A673 (cell line): ENCODE results near the gene ITGA6. TPM values are rescaled to one million over a fixed set of nuclear protein-coding genes. Genes with fewer than 3 reads are reported as not detected.

Source experiments
- BruUV-seq: library from RNA; stranded (reverse); fragments of 400-500 nt; replicated peaks from 2 replicates; lab custom pipeline; 2021; lab: Mats Ljungman, UMichigan
- CTCF ChIA-PET: fragments of 300-600 bp; sonication (Branson Sonifier 250); formaldehyde crosslinking; loops from one replicate; lab custom pipeline; 2022; ENCODE audit warnings: antibody characterized with exemption; lab: Charles Lee
- POLR2A ChIA-PET: fragments of 300-600 bp; sonication (Branson Sonifier 250); formaldehyde crosslinking; loops from one replicate; lab custom pipeline; 2022; ENCODE audit warnings: antibody characterized with exemption; ENCODE audit not compliant: low non-redundant PET; lab: Charles Lee
- DNase-seq: peaks from one replicate; pipeline ENCODE4 v3.0.0-alpha.2; 2015; ENCODE audit warnings: low spot score
- H3K27ac ChIP-seq: fragments of 200-600 bp; sonication (generic); 2 replicates; pipeline ENCODE4 v1.5.1; 2016; ENCODE audit warnings: mixed run types, low read depth, mild to moderate bottlenecking, mixed read lengths, antibody characterized with exemption, low read length; ENCODE audit not compliant: poor library complexity, severe bottlenecking
- H3K27me3 ChIP-seq: fragments of 200-600 bp; sonication (generic); replicated peaks from 2 replicates; pipeline ENCODE4 v1.6.1; 2017; ENCODE audit warnings: mixed run types, low read depth, mild to moderate bottlenecking, mixed read lengths, antibody characterized with exemption, low read length; ENCODE audit not compliant: insufficient read depth, poor library complexity
- H3K36me3 ChIP-seq: fragments of 200-600 bp; sonication (generic); 2 replicates; pipeline ENCODE4 v1.6.1; 2016; ENCODE audit warnings: mixed run types, mild to moderate bottlenecking, mixed read lengths, antibody characterized with exemption, low read length; ENCODE audit not compliant: insufficient read depth, poor library complexity, severe bottlenecking
- H3K4me1 ChIP-seq: fragments of 200-600 bp; sonication (generic); 2 replicates; pipeline ENCODE4 v1.6.1; 2017; ENCODE audit warnings: mixed run types, mild to moderate bottlenecking, mixed read lengths, antibody characterized with exemption, low read length; ENCODE audit not compliant: insufficient read depth, poor library complexity, severe bottlenecking
- H3K4me3 ChIP-seq: fragments of 200-600 bp; sonication (generic); 2 replicates; pipeline ENCODE4 v1.5.1; 2016; ENCODE audit warnings: low read depth, mixed run types, mild to moderate bottlenecking, mixed read lengths, low read length; ENCODE audit not compliant: poor library complexity, severe bottlenecking
- H3K9me3 ChIP-seq: fragments of 200-600 bp; sonication (generic); 2 replicates; pipeline ENCODE4 v1.6.1; 2016; ENCODE audit warnings: mixed run types, low read depth, mild to moderate bottlenecking, mixed read lengths, antibody characterized with exemption, low read length; ENCODE audit not compliant: poor library complexity, severe bottlenecking
- EZH2 ChIP-seq: fragments of 200-600 bp; sonication (generic); IDR thresholded peaks from 2 replicates; pipeline ENCODE4 v1.6.1; 2017; ENCODE audit warnings: borderline replicate concordance, low read depth, mild to moderate bottlenecking, mixed read lengths, antibody characterized with exemption, low read length; ENCODE audit not compliant: poor library complexity, severe bottlenecking
- intact Hi-C: fragments of 100-400 bp; cut with micrococcal nuclease; formaldehyde crosslinking; loops from one replicate; pipeline ENCODE4 v1.10.0; 2022; ENCODE audit not compliant: unreplicated experiment
- total RNA-seq: library from RNA; stranded (reverse); gene quantifications from 2 replicates; pipeline ENCODE4 v1.2.3, GENCODE V29; 2021
- TF ChIP-seq, protein P1 (sequence below): fragments of 300-800, 200-600 bp; sonication (generic); conservative IDR thresholded peaks from 2 replicates; pipeline ENCODE4 v1.5.1; 2017; ENCODE audit warnings: low read depth, mild to moderate bottlenecking, antibody characterized with exemption, low read length, moderate library complexity, mixed read lengths

ITGA6 gene
- total RNA-seq, 1 experiment from 2014 or later = 7.7 TPM

DNA sequence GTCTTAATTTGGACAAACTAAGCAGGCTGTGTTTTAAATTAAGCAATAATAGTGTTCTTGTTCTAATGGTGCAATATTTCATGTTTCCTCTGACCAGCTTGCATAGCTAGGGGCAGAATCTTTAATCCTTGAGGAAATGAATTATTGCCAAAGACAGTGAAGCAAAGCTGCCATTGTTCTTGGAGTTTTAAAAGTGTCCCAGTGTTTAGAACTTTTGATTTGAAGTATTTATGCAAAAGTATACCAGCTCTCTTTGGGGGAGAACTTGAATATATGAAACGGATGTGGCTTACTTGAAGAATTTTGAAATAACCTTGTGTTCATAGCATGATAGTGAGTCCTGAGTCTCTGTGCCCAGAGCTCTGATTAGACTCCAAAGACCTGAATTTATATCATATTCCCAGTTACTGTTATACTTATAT is 33.4 kb downstream of the ITGA6 start:
- no TSS peak for BruUV-seq
- Histone ChIP-seq H3K27ac (no peak overlapping the region), H3K4me1 (peaks cover 19% of the 10 kb centered on the region), H3K36me3 (no peaks in the 10 kb centered on the region), H3K4me3 (no peak overlapping the region), H3K27me3 (no peaks in the 10 kb centered on the region), H3K9me3 (no peaks in the 10 kb centered on the region)
- CTCF ChIA-PET = interaction anchor here (1.0 to 1.3 kb wide), 4 partner anchors 14 to 757 kb away, joined by 3 to 8 read pairs (median 3); no protein-coding TSS in a partner anchor
- no peak for TF ChIP-seq EZH2
- TF ChIP-seq, protein P1, sequence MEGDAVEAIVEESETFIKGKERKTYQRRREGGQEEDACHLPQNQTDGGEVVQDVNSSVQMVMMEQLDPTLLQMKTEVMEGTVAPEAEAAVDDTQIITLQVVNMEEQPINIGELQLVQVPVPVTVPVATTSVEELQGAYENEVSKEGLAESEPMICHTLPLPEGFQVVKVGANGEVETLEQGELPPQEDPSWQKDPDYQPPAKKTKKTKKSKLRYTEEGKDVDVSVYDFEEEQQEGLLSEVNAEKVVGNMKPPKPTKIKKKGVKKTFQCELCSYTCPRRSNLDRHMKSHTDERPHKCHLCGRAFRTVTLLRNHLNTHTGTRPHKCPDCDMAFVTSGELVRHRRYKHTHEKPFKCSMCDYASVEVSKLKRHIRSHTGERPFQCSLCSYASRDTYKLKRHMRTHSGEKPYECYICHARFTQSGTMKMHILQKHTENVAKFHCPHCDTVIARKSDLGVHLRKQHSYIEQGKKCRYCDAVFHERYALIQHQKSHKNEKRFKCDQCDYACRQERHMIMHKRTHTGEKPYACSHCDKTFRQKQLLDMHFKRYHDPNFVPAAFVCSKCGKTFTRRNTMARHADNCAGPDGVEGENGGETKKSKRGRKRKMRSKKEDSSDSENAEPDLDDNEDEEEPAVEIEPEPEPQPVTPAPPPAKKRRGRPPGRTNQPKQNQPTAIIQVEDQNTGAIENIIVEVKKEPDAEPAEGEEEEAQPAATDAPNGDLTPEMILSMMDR = no peak
- POLR2A ChIA-PET = no interaction called here
- DNase-seq = peak; percentile 37
- intact Hi-C loops = loop anchor here (5.0 to 10.0 kb wide), 2 partner anchors 646 to 888 kb away; no protein-coding TSS in a partner anchor

DNA sequence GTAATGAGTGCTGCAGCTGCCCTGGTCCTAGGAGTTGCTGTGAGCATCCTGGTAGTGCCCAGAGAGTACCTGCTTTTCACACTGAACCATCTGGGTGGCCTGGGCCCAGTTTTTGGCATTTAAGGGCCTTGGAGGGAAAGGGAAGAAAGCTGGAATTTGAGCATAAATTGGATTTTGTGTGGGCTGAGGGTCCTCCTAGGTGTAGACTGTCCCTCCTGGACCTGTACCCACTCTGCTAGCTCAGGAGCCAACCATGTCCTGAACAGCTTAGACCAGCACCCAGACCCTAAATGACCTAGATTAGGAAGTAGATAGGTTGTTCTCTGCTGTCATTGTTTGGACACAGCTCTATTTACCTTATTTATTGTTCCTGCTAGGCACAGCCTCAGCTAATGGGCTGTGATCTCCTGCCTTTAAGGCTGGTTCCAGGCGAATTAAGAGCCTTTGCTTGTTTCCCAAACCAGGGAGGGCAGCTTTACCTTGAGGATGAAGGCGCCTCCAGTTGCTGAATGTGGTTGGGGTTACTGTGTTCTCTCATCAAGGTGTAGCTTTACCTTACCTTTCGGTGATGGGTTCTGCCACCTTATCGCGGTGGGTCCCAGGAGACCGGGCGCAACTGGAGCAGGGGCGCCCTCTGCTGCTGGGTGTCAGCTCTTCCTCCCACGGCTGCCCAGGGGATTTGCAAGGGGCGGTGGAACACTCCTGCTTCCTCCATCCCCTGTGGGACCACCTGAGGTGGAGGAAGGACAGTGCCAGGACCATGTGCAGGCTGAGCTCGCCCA is 34.4 kb downstream of the ITGA6 start:
- no TSS peak for BruUV-seq

DNA sequence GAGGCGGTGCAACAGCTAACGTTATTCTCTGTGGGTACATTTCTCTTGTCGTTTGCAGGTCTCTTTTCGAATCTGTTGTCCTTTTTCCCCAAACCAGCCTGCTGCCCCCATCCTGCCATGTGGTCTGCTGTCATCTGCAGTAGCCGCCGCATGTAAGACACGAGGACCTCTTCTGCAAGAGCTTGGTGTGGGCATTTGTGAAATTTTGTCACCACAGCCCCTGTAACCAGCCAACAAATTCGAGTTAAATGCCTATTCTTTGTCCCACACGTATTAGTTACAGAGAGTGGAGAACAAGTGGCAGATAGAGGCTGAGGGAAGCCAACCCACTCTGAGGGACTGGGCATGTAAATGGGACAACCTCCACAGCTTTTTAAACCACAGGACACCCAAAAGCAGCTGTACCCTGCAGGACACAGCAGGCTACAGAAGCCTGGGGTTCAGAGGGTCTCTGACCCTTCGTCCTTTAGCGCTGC is 35.0 kb downstream of the ITGA6 start:
- Histone ChIP-seq H3K4me1 (peaks cover 19% of the 10 kb centered on the region), H3K27ac (no peak overlapping the region), H3K27me3 (no peaks in the 10 kb centered on the region), H3K4me3 (no peak overlapping the region), H3K36me3 (no peaks in the 10 kb centered on the region), H3K9me3 (no peaks in the 10 kb centered on the region)
- ChIA-PET POLR2A (no interaction called here), CTCF (interaction anchor here (1.0 to 1.2 kb wide), 2 partner anchors 35 to 290 kb away, joined by 3 to 6 read pairs; no protein-coding TSS in a partner anchor)
- no TSS peak for BruUV-seq
- DNase-seq = no peak
- intact Hi-C loops = loop anchor here (1.0 to 10.0 kb wide), 3 partner anchors 288 to 890 kb away; no protein-coding TSS in a partner anchor
- TF ChIP-seq EZH2 = no peak
- TF ChIP-seq, protein P1 = peak; percentile 34; the same call in 1 of the 2 replicates

More for the DNA sequence above, 34.4 kb downstream of the ITGA6 start:
- Histone ChIP-seq H3K4me1 (peaks cover 19% of the 10 kb centered on the region), H3K36me3 (no peaks in the 10 kb centered on the region), H3K27me3 (no peaks in the 10 kb centered on the region), H3K27ac (no peak overlapping the region), H3K9me3 (no peaks in the 10 kb centered on the region), H3K4me3 (no peak overlapping the region)
- DNase-seq = peak; percentile 66
- ChIA-PET POLR2A (no interaction called here), CTCF (interaction anchor here (1.0 to 1.3 kb wide), 6 partner anchors 15 to 758 kb away, joined by 3 to 8 read pairs (median 3); no protein-coding TSS in a partner anchor)
- intact Hi-C loops = loop anchor here (1.0 to 10.0 kb wide), 3 partner anchors 287 to 889 kb away; no protein-coding TSS in a partner anchor
- TF ChIP-seq EZH2 = no peak
- TF ChIP-seq, protein P1 = peak; percentile 93
